Fibroblast of lung (primary cell): ENCODE data around the gene SCTR.

Source experiments
- CTCF ChIP-seq, 2 donors: IDR thresholded peaks in 1 of 2; conservative IDR thresholded peaks in 1 of 2; 1 replicate in 1 of 2; 2 replicates in 1 of 2; pipeline ENCODE4 v1.5.1; 2011 to 2012; ENCODE audit warnings: low read length in 2 of 2, control low read depth in 1 of 2, inconsistent platforms in 1 of 2, low read depth in 1 of 2, mild to moderate bottlenecking in 1 of 2
- EZH2 ChIP-seq: IDR thresholded peaks from 2 replicates; pipeline ENCODE4 v1.5.1; 2012; ENCODE audit warnings: low read length, control low read depth, mild to moderate bottlenecking; ENCODE audit errors: missing control alignments

GRCh38 chr2:119508756-119509155 lies 15.5 kb downstream of the SCTR start:
- TF ChIP-seq CTCF (conservative IDR thresholded peaks at IDR 0.05 in 1 of 2, IDR thresholded peaks at IDR 0.05 in 1 of 2; ENCODE audit: low read depth in 1 of 2, low read length in 2 of 2) (no peak), EZH2 (no peak)
